Stimulated activated CD4-positive, alpha-beta T cell treated with anti-CD3 and anti-CD28 coated beads, Interleukin-2, amount 100 ng/mL, for 4 hours (primary cell): ENCODE measurements around the gene SMARCA1.
A peak's percentile ranks its signal among the peaks of the same experiment; 100 is the strongest.
"Not testable (repeated sequence)": the region's sequence is repeated elsewhere in the genome, so short reads cannot be mapped to it uniquely, and the experiment has no call there.

Source experiments
- DNase-seq: peaks from one replicate; pipeline ENCODE4 v3.0.0-alpha.2; 2020; ENCODE audit warnings: low read depth

The SMARCA1 gene, protein sequence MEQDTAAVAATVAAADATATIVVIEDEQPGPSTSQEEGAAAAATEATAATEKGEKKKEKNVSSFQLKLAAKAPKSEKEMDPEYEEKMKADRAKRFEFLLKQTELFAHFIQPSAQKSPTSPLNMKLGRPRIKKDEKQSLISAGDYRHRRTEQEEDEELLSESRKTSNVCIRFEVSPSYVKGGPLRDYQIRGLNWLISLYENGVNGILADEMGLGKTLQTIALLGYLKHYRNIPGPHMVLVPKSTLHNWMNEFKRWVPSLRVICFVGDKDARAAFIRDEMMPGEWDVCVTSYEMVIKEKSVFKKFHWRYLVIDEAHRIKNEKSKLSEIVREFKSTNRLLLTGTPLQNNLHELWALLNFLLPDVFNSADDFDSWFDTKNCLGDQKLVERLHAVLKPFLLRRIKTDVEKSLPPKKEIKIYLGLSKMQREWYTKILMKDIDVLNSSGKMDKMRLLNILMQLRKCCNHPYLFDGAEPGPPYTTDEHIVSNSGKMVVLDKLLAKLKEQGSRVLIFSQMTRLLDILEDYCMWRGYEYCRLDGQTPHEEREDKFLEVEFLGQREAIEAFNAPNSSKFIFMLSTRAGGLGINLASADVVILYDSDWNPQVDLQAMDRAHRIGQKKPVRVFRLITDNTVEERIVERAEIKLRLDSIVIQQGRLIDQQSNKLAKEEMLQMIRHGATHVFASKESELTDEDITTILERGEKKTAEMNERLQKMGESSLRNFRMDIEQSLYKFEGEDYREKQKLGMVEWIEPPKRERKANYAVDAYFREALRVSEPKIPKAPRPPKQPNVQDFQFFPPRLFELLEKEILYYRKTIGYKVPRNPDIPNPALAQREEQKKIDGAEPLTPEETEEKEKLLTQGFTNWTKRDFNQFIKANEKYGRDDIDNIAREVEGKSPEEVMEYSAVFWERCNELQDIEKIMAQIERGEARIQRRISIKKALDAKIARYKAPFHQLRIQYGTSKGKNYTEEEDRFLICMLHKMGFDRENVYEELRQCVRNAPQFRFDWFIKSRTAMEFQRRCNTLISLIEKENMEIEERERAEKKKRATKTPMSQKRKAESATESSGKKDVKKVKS

DNA sequence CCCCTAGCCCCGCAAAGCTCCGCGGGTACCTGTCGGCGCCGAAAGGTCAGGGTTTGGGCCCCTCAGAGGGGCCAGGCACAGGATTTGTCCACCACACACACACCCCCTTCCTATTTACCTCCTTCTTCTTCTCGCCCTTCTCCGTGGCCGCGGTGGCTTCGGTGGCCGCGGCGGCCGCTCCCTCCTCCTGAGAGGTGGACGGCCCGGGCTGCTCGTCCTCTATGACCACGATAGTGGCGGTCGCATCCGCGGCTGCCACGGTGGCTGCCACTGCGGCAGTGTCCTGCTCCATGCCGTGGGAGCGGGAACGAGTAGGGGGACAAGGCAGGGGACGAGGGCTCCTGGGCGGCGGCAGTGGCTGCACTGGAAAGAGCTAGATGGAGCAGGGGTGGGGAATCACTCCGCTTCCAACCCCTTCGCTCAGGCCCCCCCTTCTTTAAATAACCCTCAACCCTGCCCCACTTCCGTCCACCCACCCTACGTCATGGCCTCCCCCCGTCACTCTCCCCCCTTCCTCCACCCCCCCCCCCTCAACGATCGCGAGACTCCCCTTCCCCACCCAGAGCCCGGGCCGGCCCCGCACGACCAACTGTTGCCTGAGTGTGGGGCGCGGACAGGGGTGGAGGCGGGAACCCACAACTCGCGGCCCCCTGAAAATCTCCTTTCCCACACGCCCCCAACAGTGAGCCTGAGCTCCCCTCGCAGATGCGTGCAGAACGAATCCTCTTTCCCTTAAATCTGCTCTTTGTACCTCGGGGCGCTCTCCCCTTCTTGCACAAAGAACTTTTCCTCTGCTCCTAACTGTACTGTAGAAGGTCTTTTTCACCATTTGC lies at the start of gene SMARCA1:
Gene SMARCA1 (minus strand): TSS at position 412 of the 833 bp plus-strand sequence. CDS start 120 bp downstream, at position 292.
- no peak for DNase-seq

DNA sequence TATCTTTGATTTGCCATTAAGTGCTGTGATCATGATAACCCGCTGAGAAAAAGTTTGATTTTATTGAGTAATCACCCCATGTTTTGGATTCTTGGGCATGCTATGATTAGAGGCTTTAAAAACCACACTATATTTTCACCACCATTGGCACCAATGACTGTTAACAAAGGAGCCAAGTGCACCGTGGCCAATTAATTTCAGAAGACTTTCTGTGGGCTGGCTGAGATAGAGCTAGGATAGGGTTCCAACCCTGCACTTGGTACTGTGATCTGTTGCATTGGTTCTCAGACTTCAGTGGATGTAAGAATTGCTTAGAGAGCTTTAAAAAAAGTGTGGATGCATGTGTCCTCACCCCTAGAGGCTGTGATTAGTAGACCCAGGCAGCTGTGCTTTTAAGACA lies 49.1 kb upstream of the SMARCA1 start:
- DNase-seq = no peak

DNA sequence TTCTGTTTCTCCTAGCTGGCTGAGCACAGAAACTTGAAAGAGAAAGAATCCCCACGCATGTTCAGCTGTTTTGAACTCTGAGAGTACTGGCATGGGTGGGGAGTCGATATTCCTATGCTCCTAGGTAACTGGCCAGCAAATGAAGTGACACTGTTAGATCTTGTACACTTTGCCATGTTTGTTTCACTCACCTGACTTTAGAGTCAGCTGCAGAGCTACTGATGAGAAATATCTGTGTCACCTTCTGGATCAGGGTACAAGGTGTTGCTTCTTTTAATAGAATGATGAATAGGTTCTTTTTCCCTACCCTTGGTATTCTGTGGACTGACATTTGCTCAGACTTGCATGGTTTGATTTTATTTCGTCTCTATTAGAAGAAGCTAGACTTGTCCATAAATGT lies 45.1 kb upstream of the SMARCA1 start:
- DNase-seq = no peak

DNA sequence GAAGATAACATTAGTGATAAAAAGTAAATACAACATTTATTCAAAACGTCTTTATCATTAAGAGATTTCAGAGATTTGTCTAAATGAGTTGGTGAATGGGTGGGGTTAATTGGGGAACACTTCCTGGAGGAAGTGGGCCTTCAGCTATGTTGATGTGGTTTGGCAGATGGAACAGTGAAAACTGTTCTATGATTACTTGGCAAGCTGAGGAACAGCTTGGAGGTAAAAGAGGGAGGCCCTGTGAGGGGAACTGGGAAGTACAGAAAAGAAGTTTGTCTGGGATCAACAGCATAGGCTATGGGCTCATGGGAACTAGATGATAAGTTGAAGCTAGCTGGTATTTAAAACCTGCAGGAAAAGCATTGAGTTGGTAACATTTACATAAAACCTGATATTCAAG lies 42.8 kb upstream of the SMARCA1 start:
- DNase-seq = no peak

DNA sequence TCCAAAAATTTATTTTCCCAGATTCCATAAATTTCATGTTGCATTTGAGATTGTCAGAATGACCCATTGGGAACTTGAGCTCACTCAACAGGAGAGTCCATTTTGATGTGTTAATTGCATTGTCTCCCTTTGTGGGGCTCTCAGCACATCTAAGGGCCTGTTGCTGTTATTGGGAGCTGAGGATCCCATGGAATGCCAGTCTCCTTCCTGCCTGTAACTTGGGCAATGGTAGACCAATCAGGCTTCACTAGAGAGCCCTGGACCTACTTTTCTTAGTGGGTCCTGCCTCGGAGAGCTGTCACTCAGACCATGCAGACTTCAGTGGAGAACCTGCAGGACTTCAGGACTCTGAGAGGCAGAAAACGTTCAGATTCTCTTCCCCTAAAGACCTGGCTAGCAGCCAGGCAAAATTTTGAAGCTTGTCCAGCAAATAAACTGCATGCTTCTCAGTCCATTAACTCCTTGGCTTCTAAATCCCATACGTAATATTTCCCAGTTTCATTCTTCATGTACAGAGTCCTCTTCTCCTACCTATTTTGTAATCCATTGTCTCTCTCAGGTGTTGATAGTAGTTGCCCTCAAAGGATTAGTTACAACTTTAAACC lies 41.9 kb upstream of the SMARCA1 start:
- DNase-seq = no peak

DNA sequence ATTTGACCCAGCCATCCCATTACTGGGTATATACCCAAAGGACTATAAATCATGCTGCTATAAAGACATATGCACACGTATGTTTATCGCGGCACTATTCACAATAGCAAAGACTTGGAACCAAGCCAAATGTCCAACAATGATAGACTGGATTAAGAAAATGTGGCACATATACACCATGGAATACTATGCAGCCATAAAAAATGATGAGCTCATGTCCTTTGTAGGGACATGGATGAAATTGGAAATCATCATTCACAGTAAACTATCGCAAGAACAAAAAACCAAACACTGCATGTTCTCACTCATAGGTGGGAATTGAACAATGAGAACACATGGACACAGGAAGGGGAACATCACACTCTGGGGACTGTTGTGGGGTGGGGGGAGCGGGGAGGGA lies 41.1 kb upstream of the SMARCA1 start:
- DNase-seq = not testable (repeated sequence)

DNA sequence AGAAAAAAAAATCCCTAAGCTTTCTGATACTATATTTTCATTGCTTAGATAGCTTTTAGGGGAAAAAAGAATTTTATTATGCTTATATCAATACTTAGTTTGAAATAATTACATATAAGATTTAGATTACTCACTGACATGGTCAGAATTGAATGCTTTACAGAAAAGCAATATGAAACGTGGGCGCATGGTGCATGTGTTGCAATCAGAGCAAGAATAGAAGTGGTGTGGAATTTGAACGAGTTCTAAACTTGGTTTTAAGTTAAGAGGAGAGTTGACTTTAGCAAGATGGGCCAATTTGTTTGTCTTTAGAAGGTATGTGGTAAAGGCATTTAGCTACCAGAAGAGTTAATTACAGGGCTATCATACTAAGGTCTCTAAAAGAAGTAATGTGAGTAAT lies 38.2 kb upstream of the SMARCA1 start:
- no peak for DNase-seq

DNA sequence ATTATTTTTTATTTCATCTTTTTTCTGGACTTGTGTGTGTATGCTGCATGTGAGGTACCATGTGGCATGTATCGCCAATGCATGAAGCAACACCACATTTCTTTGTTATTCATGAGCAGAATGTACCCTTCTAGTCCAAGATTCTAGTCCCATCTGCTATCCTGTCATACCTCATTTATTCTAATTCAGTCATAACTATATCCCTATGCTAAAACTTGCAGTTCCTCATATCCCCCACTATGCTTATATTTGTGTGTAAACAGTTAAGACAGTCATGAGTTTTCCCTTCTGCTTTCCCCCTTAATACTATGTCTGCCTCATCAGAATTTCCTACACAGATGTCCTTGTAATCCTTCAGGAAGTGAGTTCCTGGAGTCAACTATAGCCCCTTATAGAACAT lies 36.5 kb upstream of the SMARCA1 start:
- DNase-seq = no peak

DNA sequence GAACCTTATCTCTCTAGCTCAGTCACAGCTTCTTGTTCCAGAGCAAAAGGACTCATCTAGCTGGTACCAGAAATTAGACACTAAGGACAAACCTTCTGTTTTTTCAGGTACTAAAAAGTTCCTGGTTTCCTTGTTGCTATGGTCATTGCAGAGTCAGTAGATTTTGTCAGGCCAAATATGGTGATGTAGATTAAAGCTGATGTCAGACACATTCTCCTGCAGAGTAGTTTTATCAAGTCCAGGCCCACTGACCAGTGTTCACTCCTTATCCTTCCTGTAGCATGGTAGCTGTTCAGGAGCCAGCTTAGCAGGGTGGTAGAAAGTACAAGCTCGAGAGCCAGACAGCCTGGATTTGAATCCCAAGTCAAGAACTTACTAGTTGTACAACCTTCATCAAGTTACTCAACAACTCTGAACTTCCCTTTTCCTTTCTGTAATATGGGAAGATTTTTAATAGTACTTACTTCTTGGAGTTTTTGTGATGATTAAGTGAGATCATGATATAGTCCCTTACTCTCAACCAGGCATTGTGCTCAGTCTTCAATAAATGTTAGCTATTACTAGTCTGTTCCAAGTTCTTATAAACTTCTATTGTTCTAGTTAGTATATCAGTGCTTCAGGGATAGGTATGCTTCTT lies 34.7 kb upstream of the SMARCA1 start:
- DNase-seq = no peak

DNA sequence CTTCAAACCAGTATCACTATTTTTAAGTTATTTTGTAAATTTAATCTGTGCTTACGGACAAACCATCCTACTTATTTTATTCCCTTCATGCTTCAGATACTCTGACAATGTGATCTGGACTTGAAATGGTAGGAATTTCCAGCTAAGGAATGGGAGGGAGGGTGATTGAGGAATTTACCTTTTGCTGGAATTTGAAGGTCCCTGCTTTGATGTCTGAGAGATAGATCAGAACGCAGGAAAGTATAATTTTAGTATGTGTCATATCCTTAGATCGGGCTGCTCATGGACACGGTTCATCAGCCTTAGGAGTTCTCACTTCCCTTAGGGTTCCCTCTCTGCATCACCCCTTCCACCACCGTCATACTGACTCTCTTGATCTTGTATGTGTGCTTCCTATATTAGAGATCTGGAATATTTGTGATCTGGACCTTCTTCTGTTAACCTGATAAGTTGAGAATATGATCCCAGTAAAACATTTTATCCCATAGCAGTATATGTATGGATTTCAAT lies 33.6 kb upstream of the SMARCA1 start:
- no peak for DNase-seq

DNA sequence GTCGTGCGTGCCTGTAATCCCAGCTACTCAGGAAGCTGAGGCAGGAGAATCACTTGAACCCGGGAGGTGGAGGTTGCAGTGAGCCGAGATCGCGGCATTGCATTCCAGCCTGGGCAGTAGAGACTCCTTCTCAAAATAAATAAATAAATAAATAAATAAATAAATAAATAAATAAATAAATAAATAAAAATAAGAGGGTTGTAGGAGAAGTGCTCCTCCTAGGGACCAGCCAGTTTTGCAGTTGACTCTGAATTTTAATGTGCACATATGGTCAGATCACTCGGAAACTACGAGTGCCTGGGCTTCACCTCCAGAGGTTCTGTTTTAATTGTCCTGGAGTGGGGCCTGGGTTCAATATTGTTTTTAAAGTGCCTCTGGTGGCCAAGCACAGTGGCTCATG lies 31.5 kb upstream of the SMARCA1 start:
- not testable (repeated sequence) for DNase-seq

DNA sequence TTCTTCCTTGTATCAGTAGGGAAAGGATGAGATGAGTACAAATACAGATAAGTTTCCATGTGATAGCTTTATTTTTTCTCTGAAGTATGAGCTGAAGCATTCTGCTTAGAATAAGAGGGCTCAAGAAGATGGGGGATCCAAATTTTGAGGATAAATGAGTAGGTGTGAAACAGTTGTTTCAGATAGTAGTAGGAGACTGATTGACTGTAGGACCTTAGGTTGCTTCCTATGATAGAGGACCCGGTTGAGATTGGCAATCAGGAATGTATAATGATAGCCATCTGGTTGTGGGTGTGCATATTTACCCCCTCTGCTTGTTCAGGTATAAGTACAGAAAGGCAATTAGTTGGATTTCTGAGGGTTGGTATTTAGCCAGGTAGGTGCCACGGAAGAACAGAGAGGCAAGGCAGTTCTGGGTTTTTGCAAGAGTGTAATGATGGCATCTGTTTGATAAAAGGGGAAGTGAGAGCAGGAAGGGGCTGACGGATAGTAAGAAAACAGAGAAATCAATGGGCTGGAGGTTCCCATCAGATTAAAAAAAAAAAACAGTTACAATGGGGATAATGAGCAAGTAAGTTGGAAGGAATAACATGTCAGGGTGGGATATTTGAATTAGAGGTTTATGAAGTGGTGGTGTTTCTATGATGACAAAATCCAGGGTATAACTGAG lies 30.5 kb upstream of the SMARCA1 start:
- DNase-seq = no peak

DNA sequence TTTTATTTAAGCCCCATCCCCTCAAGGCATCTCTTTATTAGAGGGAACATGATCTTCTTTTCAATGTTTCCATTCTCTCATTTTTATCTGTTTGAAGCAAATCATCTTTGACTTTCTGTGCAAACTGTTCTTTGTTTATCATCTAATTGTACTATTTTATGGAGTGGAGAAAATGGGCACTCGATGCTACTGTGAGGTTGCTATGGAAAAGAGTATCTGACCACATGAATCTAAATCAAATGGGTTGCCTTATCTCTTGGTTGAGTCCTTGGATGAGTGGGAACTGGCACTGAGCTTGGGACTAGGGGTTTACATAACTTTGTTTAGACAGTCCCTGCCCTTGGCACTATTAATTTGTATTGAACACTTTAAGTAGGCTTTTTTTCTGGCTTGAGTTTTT lies 25.8 kb upstream of the SMARCA1 start:
- no peak for DNase-seq

DNA sequence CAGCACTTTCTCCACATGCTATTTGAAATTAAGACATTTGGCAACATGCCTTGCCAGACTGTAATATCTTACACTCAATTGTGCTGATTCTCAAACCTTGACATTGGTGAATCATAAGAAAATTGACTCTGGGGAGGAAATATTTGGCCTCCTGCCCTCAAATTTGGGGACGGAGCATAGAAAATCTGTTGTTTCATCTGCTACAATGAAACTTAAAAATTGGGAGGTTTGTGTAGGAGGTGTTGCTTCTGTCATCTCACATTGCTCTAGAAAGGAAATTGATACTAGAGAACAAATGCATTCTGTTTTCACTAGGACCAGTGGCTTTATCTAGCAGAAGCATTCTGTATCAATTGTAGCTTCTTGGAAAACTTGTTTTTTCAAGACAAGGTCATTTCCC lies 22.1 kb upstream of the SMARCA1 start:
- no peak for DNase-seq

DNA sequence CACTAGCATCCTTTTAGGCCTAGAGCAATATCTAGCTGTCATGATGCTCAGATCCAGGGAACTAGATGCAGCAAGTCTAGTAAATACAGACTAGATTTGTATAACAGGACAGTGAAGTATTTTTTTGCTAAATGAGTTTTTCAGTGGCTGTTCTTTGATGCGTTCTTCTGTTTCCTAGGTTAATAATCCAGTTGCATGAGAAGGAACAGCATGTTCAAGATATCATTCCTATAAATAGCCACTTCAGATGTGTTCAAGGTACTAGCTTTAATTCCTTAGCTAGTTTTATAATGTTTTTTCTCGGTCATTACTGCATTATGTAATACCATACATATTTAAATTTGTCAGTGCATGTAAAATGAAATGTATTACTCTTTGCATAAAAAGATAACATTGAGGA lies 21.5 kb upstream of the SMARCA1 start:
- DNase-seq = no peak

DNA sequence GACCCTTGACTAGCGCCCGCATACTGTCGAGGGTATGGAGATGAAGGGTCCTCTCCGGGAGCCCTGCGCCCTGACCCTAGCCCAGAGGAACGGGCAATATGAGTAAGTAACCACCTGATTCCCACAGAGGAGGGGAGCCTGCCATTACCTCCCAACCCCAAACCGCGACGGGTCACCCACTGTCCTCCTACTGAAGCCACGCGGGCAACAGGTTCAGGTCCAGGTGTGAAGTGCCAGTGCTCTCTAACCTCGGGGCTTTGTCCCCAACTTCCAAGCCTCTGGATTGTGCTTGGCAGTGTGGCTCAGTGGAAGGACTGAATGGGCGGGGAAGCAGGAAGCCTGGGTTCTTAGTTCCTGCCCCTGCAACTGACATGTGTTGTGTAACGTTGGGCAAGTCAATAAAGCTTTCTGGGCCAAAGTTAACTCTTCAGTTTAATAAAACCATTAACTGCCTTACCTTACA lies 17.5 kb upstream of the SMARCA1 start:
- DNase-seq = no peak

DNA sequence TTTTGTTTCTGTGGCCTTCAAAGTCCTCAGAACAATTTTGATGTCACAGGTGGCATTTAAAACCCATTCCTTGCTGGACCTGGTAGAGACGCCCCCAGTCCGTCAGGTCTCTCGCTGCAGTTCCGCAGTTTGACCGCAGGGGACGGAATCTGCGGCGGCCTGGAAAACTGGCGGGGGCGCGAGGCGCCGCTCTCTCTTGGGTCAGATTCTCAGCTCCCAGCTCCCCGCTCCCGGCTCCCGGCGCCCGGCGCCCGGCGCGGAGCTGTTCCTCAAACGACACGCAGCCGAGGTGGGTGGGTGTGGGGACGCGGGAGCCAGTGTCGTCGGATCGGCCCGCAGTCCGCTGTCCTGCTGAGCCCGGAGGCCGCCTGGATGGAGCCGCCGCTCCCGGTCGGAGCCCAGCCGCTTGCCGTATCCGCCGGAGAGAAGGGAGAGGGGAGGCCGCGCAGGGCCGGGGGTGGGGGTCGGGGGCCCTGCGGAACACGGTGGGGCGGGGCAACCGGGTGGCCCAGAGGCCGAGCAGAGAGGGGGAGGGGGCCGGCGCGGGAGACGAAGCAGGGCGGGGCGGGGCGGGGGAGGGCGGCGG lies 16.9 kb upstream of the SMARCA1 start, which contains the start of gene OCRL:
Gene OCRL (plus strand): TSS at position 192 of the 586 bp plus-strand sequence. CDS start 181 bp downstream, at position 373.
- peak; percentile 32 for DNase-seq

DNA sequence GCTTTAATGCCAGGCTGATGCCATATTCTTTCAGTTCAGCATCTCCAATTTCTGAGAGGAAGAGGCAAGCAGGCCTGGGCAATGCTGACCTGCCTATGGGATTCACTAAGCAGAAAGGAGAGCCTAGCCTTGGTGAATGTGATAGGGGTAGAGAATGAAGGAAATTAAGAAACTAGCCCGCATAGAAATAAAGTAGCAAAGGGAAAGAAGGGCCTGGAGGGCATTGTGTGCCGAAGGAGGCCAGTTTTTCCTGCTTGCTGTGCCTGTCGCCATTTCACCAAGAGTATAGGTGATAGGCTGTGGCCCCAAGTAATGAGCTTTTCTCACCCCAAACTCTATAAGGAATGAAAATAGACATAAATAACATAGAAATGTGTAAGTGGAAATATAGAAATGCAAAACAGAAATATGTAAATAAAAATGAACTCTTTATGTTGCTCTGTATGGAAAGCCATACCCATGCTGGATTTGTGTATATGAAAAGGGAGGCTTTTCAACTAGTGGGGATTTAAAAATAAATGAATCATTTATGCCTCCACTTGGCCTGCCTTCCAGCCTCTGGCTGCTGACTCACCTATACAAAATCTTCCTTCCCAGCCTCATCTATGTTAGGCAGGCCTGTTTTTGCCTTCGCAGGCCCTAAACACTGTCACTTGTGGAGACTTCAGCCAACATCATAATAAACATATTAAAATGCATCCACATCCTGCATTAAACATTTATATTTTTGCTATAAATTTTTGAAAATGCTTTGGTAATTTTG lies 11.7 kb upstream of the SMARCA1 start:
- DNase-seq = no peak

DNA sequence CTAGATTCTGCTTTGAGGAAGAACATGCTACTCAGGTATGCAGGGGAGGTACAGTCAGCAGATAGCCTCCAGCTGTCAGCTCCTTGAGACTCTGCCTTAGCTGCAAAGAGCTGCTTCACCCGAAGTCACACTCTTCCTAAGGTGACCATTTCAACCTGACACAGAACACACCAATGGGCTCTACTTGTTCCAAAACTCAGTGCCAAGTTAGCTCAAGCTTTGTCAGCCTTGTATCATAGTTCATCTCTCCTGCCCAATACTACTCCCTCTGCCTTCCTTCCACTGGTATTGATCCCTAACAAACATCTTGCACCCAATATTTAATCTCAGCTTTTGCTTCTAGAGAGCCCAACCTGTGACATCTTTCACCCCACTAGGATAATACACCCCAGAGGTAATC lies 7.8 kb upstream of the SMARCA1 start:
- no peak for DNase-seq
